SK-N-SH (cell line): Measurements from ENCODE around the gene WDR33. TPM values are rescaled to one million over a fixed set of nuclear protein-coding genes. Genes with fewer than 3 reads are reported as not detected.

Source experiments
- CTCF ChIA-PET: fragments of 300-600, 350-600 bp; formaldehyde crosslinking; extraction: SDS; loops from one replicate; lab custom pipeline; 2021; lab: Yijun Ruan, JAX
- POLR2A ChIA-PET: fragments of 350-600 bp; sonication (Branson Sonifier 250); formaldehyde crosslinking; extraction: SDS; loops from one replicate; lab custom pipeline; 2020; ENCODE audit warnings: antibody characterized with exemption, inconsistent platforms; lab: Yijun Ruan, JAX
- DNase-seq: peaks from one replicate; pipeline ENCODE4 v3.0.0; 2012
- H2AFZ ChIP-seq: fragments of 200-600 bp; sonication (generic); 2 replicates; pipeline ENCODE4 v1.8.1; 2016; ENCODE audit warnings: antibody characterized with exemption, mild to moderate bottlenecking, low read depth
- H3F3A ChIP-seq: fragments of 200-600 bp; sonication (generic); replicated peaks from 2 replicates; pipeline ENCODE3; 2016; ENCODE audit warnings: antibody characterized with exemption, mild to moderate bottlenecking; ENCODE audit not compliant: insufficient read depth
- H3K27ac ChIP-seq, 2 experiments: fragments of 200-500 bp in 1 of 2; fragments of 200-600 bp in 1 of 2; sonication (Bioruptor generic) in 1 of 2; sonication (generic), shearing (Covaris generic) in 1 of 2; 2 replicates each; pipeline versions ENCODE4 v1.5.1 to v1.6.1; 2014 to 2016; ENCODE audit warnings: low read depth in 2 of 2, inconsistent platforms in 1 of 2, low read length in 1 of 2, mild to moderate bottlenecking in 1 of 2, mixed read lengths in 1 of 2
- H3K27me3 ChIP-seq: fragments of 200-600 bp; sonication (generic), shearing (Covaris generic); 2 replicates; pipeline ENCODE4 v1.6.1; 2016; ENCODE audit warnings: mixed run types; ENCODE audit not compliant: insufficient read depth
- H3K36me3 ChIP-seq, 2 experiments: fragments of 200-500 bp in 1 of 2; fragments of 200-600 bp in 1 of 2; sonication (Bioruptor generic) in 1 of 2; sonication (generic) in 1 of 2; replicated peaks in 1 of 2; 2 replicates each; pipeline versions ENCODE3 to v1.5.1; 2014 to 2016; ENCODE audit warnings: low read length in 1 of 2, mild to moderate bottlenecking in 1 of 2; ENCODE audit not compliant: insufficient read depth in 2 of 2, control insufficient read depth in 1 of 2
- H3K4me1 ChIP-seq, 2 experiments: fragments of 200-500 bp in 1 of 2; fragments of 200-600 bp in 1 of 2; sonication (Bioruptor generic) in 1 of 2; sonication (generic), shearing (Covaris generic) in 1 of 2; 2 replicates each; pipeline versions ENCODE4 v1.5.1 to v1.6.1; 2014 to 2016; ENCODE audit warnings: low read depth in 1 of 2, low read length in 1 of 2, mixed run types in 1 of 2; ENCODE audit not compliant: insufficient read depth in 2 of 2, control insufficient read depth in 1 of 2
- H3K4me2 ChIP-seq: fragments of 200-600 bp; sonication (generic), shearing (Covaris generic); 2 replicates; pipeline ENCODE4 v1.6.1; 2017; ENCODE audit warnings: mixed run types
- H3K4me3 ChIP-seq, 2 experiments: fragments of 200-500 bp in 1 of 2; fragments of 200-600 bp in 1 of 2; sonication (Bioruptor generic) in 1 of 2; sonication (generic), shearing (Covaris generic) in 1 of 2; 2 replicates each; pipeline versions ENCODE4 v1.5.1 to v1.8.1; 2014 to 2016; ENCODE audit warnings: low read depth in 2 of 2, inconsistent platforms in 1 of 2, low read length in 1 of 2, mild to moderate bottlenecking in 1 of 2, mixed read lengths in 1 of 2, moderate library complexity in 1 of 2
- H3K79me2 ChIP-seq: fragments of 200-600 bp; sonication (generic); 2 replicates; pipeline ENCODE4 v1.8.1; 2017; ENCODE audit warnings: mild to moderate bottlenecking; ENCODE audit not compliant: insufficient read depth
- H3K9ac ChIP-seq: fragments of 200-600 bp; sonication (generic); 2 replicates; pipeline ENCODE4 v1.6.1; 2017; ENCODE audit warnings: mixed run types
- H3K9me2 ChIP-seq: fragments of 200-600 bp; sonication (generic); 2 replicates; pipeline ENCODE4 v1.6.1; 2017; ENCODE audit warnings: mixed run types
- H3K9me3 ChIP-seq: fragments of 200-600 bp; sonication (generic); 2 replicates; pipeline ENCODE4 v1.6.1; 2017; ENCODE audit warnings: mixed run types, mild to moderate bottlenecking, moderate library complexity
- H4K20me1 ChIP-seq: fragments of 200-600 bp; sonication (generic); 2 replicates; pipeline ENCODE4 v1.6.1; 2017; ENCODE audit warnings: mild to moderate bottlenecking, mixed run types; ENCODE audit not compliant: insufficient read depth
- CTCF ChIP-seq: fragments of 200-600 bp; sonication (generic); IDR thresholded peaks from 2 replicates; pipeline ENCODE4 v1.6.1; 2017; ENCODE audit warnings: antibody characterized with exemption, mild to moderate bottlenecking, moderate library complexity
- EP300 ChIP-seq, 2 experiments: IDR thresholded peaks; 2 replicates each; pipeline versions ENCODE4 v1.4.0 to v1.6.1; 2012; ENCODE audit warnings: borderline replicate concordance in 1 of 2, low read depth in 1 of 2, low read length in 1 of 2
- EZH2phosphoT487 ChIP-seq: fragments of 200-600 bp; sonication (generic); IDR thresholded peaks from 2 replicates; pipeline ENCODE4 v1.6.1; 2017; ENCODE audit warnings: low read depth, mixed run types, mild to moderate bottlenecking, antibody characterized with exemption, moderate library complexity, borderline replicate concordance
- GABPA ChIP-seq: IDR thresholded peaks from 2 replicates; pipeline ENCODE4 v1.4.0; 2012; ENCODE audit warnings: low read depth, mild to moderate bottlenecking
- IRF3 ChIP-seq: fragments of 150-350 bp; IDR thresholded peaks from 2 replicates; pipeline ENCODE4 v1.6.1; 2016; ENCODE audit warnings: mild to moderate bottlenecking, low read depth, low read length
- MEF2A ChIP-seq: IDR thresholded peaks from 2 replicates; pipeline ENCODE4 v1.4.0; 2012; ENCODE audit warnings: low read depth, borderline replicate concordance
- MXI1 ChIP-seq: IDR thresholded peaks from 2 replicates; pipeline ENCODE4 v1.6.1; 2012; ENCODE audit warnings: mild to moderate bottlenecking, low read depth, low read length, improper control_type of control experiment
- PBX3 ChIP-seq: IDR thresholded peaks from 2 replicates; pipeline ENCODE4; 2012
- POLR2AphosphoS5 ChIP-seq: IDR thresholded peaks from 2 replicates; pipeline ENCODE4 v1.6.1; 2012; ENCODE audit warnings: low read depth, low read length
- RAD21 ChIP-seq: IDR thresholded peaks from 2 replicates; pipeline ENCODE4 v1.6.1; 2012; ENCODE audit warnings: mild to moderate bottlenecking, low read length
- RCOR1 ChIP-seq: fragments of 150-350 bp; IDR thresholded peaks from 2 replicates; pipeline ENCODE4 v1.6.1; 2017; ENCODE audit warnings: antibody characterized with exemption, low read length
- SIN3A ChIP-seq: IDR thresholded peaks from 2 replicates; pipeline ENCODE4 v1.6.1; 2012; ENCODE audit warnings: low read depth, mild to moderate bottlenecking, low read length, moderate library complexity, borderline replicate concordance
- TAF1 ChIP-seq: IDR thresholded peaks from 2 replicates; pipeline ENCODE4 v1.6.1; 2012; ENCODE audit warnings: low read depth, mild to moderate bottlenecking, low read length, moderate library complexity, borderline replicate concordance
- TEAD4 ChIP-seq: IDR thresholded peaks from 2 replicates; pipeline ENCODE4 v1.4.0; 2012; ENCODE audit warnings: mild to moderate bottlenecking, borderline replicate concordance; ENCODE audit not compliant: insufficient read depth
- YY1 ChIP-seq: IDR thresholded peaks from 2 replicates; pipeline ENCODE4 v1.4.0; 2012; ENCODE audit warnings: low read depth, mild to moderate bottlenecking
- WGBS: methylation state at CpG from one replicate; pipeline ENCODE4 v1.1.6; 2017; ENCODE audit warnings: low lambda C conversion rate; 5-methylcytosine and 5-hydroxymethylcytosine counted together
- polyA plus RNA-seq, 3 experiments: library from polyadenylated mRNA; depleted of rRNA; stranded (reverse); fragments of >200 nt; gene quantifications; 2 replicates each; pipeline ENCODE4 v1.2.3, GENCODE V29; 2012
- TF ChIP-seq, protein P1 (sequence below): IDR thresholded peaks from 2 replicates; pipeline ENCODE4 v1.4.0; 2012; ENCODE audit warnings: low read depth, borderline replicate concordance
- TF ChIP-seq, protein P2 (sequence below): IDR thresholded peaks from 2 replicates; pipeline ENCODE4 v1.4.0; 2012; ENCODE audit warnings: low read depth, borderline replicate concordance

The WDR33 gene
- polyA plus RNA-seq, 1 of the 3 experiments (the other 2 are of a cell fraction): 12.4 TPM

GRCh38 chr2:127672341-127673224, 138.4 kb downstream of the WDR33 start (continued):
- TF ChIP-seq CTCF (no peak), POLR2AphosphoS5 (no peak)

- Histone ChIP-seq H3K4me1 (peaks cover 0 to 6% of the 10 kb centered on the region in 2 experiments; a peak in 1 of 4 replicates), H3F3A (no peaks in the 10 kb centered on the region), H3K36me3 (no peaks in the 10 kb centered on the region), H3K4me2 (no peak overlapping the region), H3K4me3 (no peak overlapping the region), H2AFZ (no peak overlapping the region), H3K27me3 (0 out of 2 replicates have a peak, but pooled peaks cover 2% of the 10 kb centered on the region), H4K20me1 (no peaks in the 10 kb centered on the region), H3K79me2 (0 out of 2 replicates have a peak, but pooled peaks cover 3% of the 10 kb centered on the region), H3K9me3 (no peaks in the 10 kb centered on the region), H3K27ac (no peak overlapping the region), H3K9me2 (no peaks in the 10 kb centered on the region), H3K9ac (no peak overlapping the region)
- TF ChIP-seq EP300 (IDR thresholded peaks at IDR 0.05; ENCODE audit: borderline replicate concordance in 1 of 2, low read depth in 1 of 2, low read length in 1 of 2) (no peak), IRF3 (no peak), CTCF (no peak), TAF1 (no peak), RAD21 (no peak), MXI1 (no peak), PBX3 (no peak), RCOR1 (no peak), POLR2AphosphoS5 (no peak), YY1 (no peak), MEF2A (no peak), EZH2phosphoT487 (no peak), TEAD4 (no peak), GABPA (no peak), SIN3A (no peak)
- TF ChIP-seq, protein P1, sequence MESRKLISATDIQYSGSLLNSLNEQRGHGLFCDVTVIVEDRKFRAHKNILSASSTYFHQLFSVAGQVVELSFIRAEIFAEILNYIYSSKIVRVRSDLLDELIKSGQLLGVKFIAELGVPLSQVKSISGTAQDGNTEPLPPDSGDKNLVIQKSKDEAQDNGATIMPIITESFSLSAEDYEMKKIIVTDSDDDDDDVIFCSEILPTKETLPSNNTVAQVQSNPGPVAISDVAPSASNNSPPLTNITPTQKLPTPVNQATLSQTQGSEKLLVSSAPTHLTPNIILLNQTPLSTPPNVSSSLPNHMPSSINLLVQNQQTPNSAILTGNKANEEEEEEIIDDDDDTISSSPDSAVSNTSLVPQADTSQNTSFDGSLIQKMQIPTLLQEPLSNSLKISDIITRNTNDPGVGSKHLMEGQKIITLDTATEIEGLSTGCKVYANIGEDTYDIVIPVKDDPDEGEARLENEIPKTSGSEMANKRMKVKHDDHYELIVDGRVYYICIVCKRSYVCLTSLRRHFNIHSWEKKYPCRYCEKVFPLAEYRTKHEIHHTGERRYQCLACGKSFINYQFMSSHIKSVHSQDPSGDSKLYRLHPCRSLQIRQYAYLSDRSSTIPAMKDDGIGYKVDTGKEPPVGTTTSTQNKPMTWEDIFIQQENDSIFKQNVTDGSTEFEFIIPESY: no peak
- TF ChIP-seq, protein P2, sequence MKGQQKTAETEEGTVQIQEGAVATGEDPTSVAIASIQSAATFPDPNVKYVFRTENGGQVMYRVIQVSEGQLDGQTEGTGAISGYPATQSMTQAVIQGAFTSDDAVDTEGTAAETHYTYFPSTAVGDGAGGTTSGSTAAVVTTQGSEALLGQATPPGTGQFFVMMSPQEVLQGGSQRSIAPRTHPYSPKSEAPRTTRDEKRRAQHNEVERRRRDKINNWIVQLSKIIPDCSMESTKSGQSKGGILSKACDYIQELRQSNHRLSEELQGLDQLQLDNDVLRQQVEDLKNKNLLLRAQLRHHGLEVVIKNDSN: no peak
- ChIA-PET CTCF (interaction anchor here (1.2 to 1.4 kb wide), 2 partner anchors 23 to 80 kb away, joined by 3 read pairs; no protein-coding TSS in a partner anchor), POLR2A (no interaction called here)
- WGBS: 82% methylated on average over 8 of the region's 14 CpGs
- DNase-seq: peak; percentile 8
Observed at GRCh38 chr2:127671557-127672302, 139.2 kb downstream of the WDR33 start.
